Activated CD8-positive, alpha-beta memory T cell treated with anti-CD3 and anti-CD28 coated beads, Interleukin-2, amount 50 U/mL, for 48 hours (primary cell): ENCODE measurements around the gene ATP2A3.
A peak's percentile ranks its signal among the peaks of the same experiment; 100 is the strongest.

ENCODE experiments used
- DNase-seq: peaks from one replicate; pipeline ENCODE4 v3.0.0-alpha.2; 2020

Gene ATP2A3

GRCh38 chr17:3970668-3971067 lies 6.4 kb upstream of the ATP2A3 start:
- no peak for DNase-seq

- DNase-seq, result no peak
These were observed 5.7 kb upstream of the ATP2A3 start for GRCh38 chr17:3969963-3970362.

- no peak for DNase-seq
These were observed 4.8 kb upstream of the ATP2A3 start for GRCh38 chr17:3968886-3969524.

GRCh38 chr17:3968015-3968414 lies 3.8 kb upstream of the ATP2A3 start:
- DNase-seq, result no peak

GRCh38 chr17:3966720-3967363 lies 2.6 kb upstream of the ATP2A3 start:
- no peak for DNase-seq

GRCh38 chr17:3965118-3965800 lies 1.0 kb upstream of the ATP2A3 start:
- DNase-seq, result peak; percentile 83

- peak; percentile 75 for DNase-seq
These were observed 718 bp downstream of the ATP2A3 start for GRCh38 chr17:3963237-3964201.

GRCh38 chr17:3962965-3963236 lies 1.3 kb downstream of the ATP2A3 start:
- DNase-seq, result no peak

- no peak for DNase-seq
These were observed 1.8 kb downstream of the ATP2A3 start for GRCh38 chr17:3962217-3962964.

- no peak for DNase-seq
These were observed 2.6 kb downstream of the ATP2A3 start for GRCh38 chr17:3961564-3962047.

GRCh38 chr17:3960764-3961163 lies 3.5 kb downstream of the ATP2A3 start:
- no peak for DNase-seq

- DNase-seq, result no peak
These were observed 4.2 kb downstream of the ATP2A3 start for GRCh38 chr17:3959921-3960601.

GRCh38 chr17:3959295-3959899 lies 4.8 kb downstream of the ATP2A3 start:
- no peak for DNase-seq

GRCh38 chr17:3957735-3958599 lies 6.3 kb downstream of the ATP2A3 start:
- DNase-seq, result no peak

GRCh38 chr17:3956983-3957382 lies 7.3 kb downstream of the ATP2A3 start:
- no peak for DNase-seq

- no peak for DNase-seq
These were observed 7.8 kb downstream of the ATP2A3 start for GRCh38 chr17:3956327-3956957.

GRCh38 chr17:3955673-3955988 lies 8.6 kb downstream of the ATP2A3 start:
- DNase-seq, result no peak

GRCh38 chr17:3954976-3955672 lies 9.1 kb downstream of the ATP2A3 start:
- DNase-seq, result no peak

- no peak for DNase-seq
These were observed 10.2 kb downstream of the ATP2A3 start for GRCh38 chr17:3954086-3954485.
